Measurements from ENCODE around the gene GNAI2.
"Not testable (repeated sequence)": the region's sequence is repeated elsewhere in the genome, so short reads cannot be mapped to it uniquely, and the experiment has no call there.

GNAI2 gene

GRCh38 chr3:50204804-50205412, 31.1 kb upstream of the GNAI2 start, which contains the start of gene SLC38A3:
Gene SLC38A3 (plus strand): TSS chr3:50205271. CDS start chr3:50214200, 8,929 bp downstream.
- no peak for DNase-seq

- peak in 3 of 5 experiments; percentile 22 to 51 (median 27) for DNase-seq
These were observed 30.4 kb upstream of the GNAI2 start for GRCh38 chr3:50205413-50206276.

- no peak for DNase-seq
These were observed 28.5 kb upstream of the GNAI2 start for GRCh38 chr3:50207359-50208042.

GRCh38 chr3:50208677-50209344, 27.2 kb upstream of the GNAI2 start:
- no peak for DNase-seq

GRCh38 chr3:50210176-50210509, 25.9 kb upstream of the GNAI2 start:
- no peak for DNase-seq

- no peak for DNase-seq
These were observed 25.3 kb upstream of the GNAI2 start for GRCh38 chr3:50210510-50211367.

GRCh38 chr3:50211368-50211717, 24.7 kb upstream of the GNAI2 start:
- DNase-seq = not testable (repeated sequence)

- no peak for DNase-seq
These were observed 24.1 kb upstream of the GNAI2 start for GRCh38 chr3:50211930-50212329.

GRCh38 chr3:50212502-50212901, 23.5 kb upstream of the GNAI2 start:
- no peak for DNase-seq

GRCh38 chr3:50212971-50213370, 23.0 kb upstream of the GNAI2 start:
- no peak for DNase-seq

GRCh38 chr3:50213373-50213772, 22.6 kb upstream of the GNAI2 start:
- no peak for DNase-seq

GRCh38 chr3:50214824-50215223, 21.2 kb upstream of the GNAI2 start:
- DNase-seq = no peak

GRCh38 chr3:50215529-50215928, 20.5 kb upstream of the GNAI2 start:
- no peak for DNase-seq

- no peak for DNase-seq
These were observed 18.3 kb upstream of the GNAI2 start for GRCh38 chr3:50217681-50218080.

- no peak for DNase-seq
These were observed 17.6 kb upstream of the GNAI2 start for GRCh38 chr3:50218448-50218847.

GRCh38 chr3:50219285-50219684, 16.7 kb upstream of the GNAI2 start:
- no peak for DNase-seq

GRCh38 chr3:50220109-50220508, 15.9 kb upstream of the GNAI2 start:
- no peak for DNase-seq

GRCh38 chr3:50221051-50221410, 15.0 kb upstream of the GNAI2 start:
- peak in 1 of 5 experiments; percentile 35 for DNase-seq

GRCh38 chr3:50221411-50222168, 14.4 kb upstream of the GNAI2 start:
- DNase-seq = no peak

- DNase-seq = no peak
These were observed 13.9 kb upstream of the GNAI2 start for GRCh38 chr3:50222169-50222528.

GRCh38 chr3:50224639-50225038, 11.4 kb upstream of the GNAI2 start:
- no peak for DNase-seq

All from T-helper 2 cell (primary cell).